ENCODE results near the gene RALGAPA2. TPM values are rescaled to one million over a fixed set of nuclear protein-coding genes. Genes with fewer than 3 reads are reported as not detected.

The RALGAPA2 gene
- total RNA-seq, 2 experiments from 2014 or later = 15.9 to 16.6 TPM

- intact Hi-C loops (cut with micrococcal nuclease) = no loop called here
- peaks cover 29% of the 10 kb centered on the region for H3K36me3 Mint-ChIP-seq
- no peaks in the 10 kb centered on the region for H3K4me1 Mint-ChIP-seq (ENCODE audit: low read depth)
- ChIA-PET POLR2A (no interaction called here), CTCF (no interaction called here)
- H3K27ac Mint-ChIP-seq = no peak overlapping the region
- no peaks in the 10 kb centered on the region for H3K27me3 Mint-ChIP-seq
- DNase-seq = no peak
- no peaks in the 10 kb centered on the region for H3K9me3 Mint-ChIP-seq
- H3K4me3 Mint-ChIP-seq = no peak overlapping the region
Observed at GRCh38 chr20:20635006-20635405, 77.4 kb downstream of the RALGAPA2 start.

GRCh38 chr20:20632644-20633043 lies 79.8 kb downstream of the RALGAPA2 start:
- no peaks in the 10 kb centered on the region for H3K27me3 Mint-ChIP-seq
- H3K27ac Mint-ChIP-seq = no peak overlapping the region
- H3K4me3 Mint-ChIP-seq = no peak overlapping the region
- DNase-seq = no peak
- H3K4me1 Mint-ChIP-seq (ENCODE audit: low read depth) = no peaks in the 10 kb centered on the region
- POLR2A ChIA-PET = no interaction called here
- H3K9me3 Mint-ChIP-seq = no peaks in the 10 kb centered on the region
- H3K36me3 Mint-ChIP-seq = peaks cover 24% of the 10 kb centered on the region
- intact Hi-C loops (cut with micrococcal nuclease) = no loop called here
- CTCF ChIA-PET = no interaction called here

- ChIA-PET POLR2A (no interaction called here), CTCF (no interaction called here)
- H3K27ac Mint-ChIP-seq = no peak overlapping the region
- H3K4me3 Mint-ChIP-seq = no peak overlapping the region
- no peak for DNase-seq
- intact Hi-C loops (cut with micrococcal nuclease) = no loop called here
- peaks cover 28% of the 10 kb centered on the region for H3K36me3 Mint-ChIP-seq
- no peaks in the 10 kb centered on the region for H3K4me1 Mint-ChIP-seq (ENCODE audit: low read depth)
- H3K27me3 Mint-ChIP-seq = no peaks in the 10 kb centered on the region
- no peaks in the 10 kb centered on the region for H3K9me3 Mint-ChIP-seq
Observed at GRCh38 chr20:20630551-20630950, 81.9 kb downstream of the RALGAPA2 start.

DNA sequence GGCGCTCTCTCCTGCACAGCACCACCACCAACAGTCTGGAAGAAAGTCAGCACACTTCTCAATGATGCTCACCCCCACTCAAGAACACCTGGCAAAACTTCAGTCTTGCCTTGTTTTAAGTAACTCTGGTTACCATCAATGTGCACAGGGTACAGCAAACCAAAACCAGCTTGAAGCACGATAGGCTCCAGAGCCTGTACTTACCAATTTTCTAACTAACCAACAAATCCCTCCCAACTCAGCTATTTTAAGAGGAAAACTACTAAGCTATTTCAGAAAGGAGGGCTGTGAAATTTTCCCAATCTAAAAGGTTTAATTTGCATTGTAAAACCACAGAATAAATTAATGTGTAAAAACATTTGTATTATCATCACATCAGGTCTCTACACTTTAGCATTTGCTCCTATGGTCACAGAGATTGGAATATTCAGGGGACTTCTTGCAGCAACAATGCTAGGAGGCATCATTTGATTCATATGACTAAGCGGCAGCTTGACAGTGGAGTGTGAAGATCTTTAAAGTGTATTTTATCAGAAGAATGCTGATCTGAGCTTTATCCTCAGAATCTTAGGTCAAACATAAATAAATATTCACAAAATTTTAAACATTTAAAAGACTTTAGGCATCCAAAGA lies 82.8 kb downstream of the RALGAPA2 start:
- CTCF ChIA-PET = interaction anchor here (1.2 kb wide), 1 partner anchor 195 kb away, joined by 3 read pairs; no protein-coding TSS in a partner anchor
- intact Hi-C loops (cut with micrococcal nuclease) = no loop called here

DNA sequence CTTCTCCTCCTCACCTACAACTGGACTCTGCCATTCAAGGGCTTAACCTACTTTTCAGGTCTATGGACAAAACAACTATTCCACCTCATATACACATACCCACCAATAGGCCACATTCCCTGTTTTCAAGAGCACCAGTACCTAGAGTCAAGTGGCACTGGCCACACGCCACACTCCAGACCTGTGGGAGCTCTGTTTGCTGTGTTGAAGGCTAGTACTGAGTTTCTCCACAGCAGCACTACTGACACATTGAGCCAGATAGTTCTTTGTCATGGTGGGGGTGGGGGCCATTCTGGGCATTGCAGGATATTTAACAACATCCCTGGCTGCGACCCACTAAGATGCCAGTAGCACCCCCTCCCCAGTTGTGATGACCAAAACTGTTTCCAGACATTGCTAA lies 84.1 kb downstream of the RALGAPA2 start:
- H3K4me1 Mint-ChIP-seq (ENCODE audit: low read depth) = no peaks in the 10 kb centered on the region

More for the DNA sequence above, 82.8 kb downstream of the RALGAPA2 start:
- Mint-ChIP-seq H3K4me1 (ENCODE audit: low read depth) (no peaks in the 10 kb centered on the region), H3K27ac (no peak overlapping the region), H3K4me3 (no peak overlapping the region), H3K36me3 (peaks cover 26% of the 10 kb centered on the region), H3K9me3 (no peaks in the 10 kb centered on the region), H3K27me3 (no peaks in the 10 kb centered on the region)
- POLR2A ChIA-PET = no interaction called here
- DNase-seq = no peak

DNA sequence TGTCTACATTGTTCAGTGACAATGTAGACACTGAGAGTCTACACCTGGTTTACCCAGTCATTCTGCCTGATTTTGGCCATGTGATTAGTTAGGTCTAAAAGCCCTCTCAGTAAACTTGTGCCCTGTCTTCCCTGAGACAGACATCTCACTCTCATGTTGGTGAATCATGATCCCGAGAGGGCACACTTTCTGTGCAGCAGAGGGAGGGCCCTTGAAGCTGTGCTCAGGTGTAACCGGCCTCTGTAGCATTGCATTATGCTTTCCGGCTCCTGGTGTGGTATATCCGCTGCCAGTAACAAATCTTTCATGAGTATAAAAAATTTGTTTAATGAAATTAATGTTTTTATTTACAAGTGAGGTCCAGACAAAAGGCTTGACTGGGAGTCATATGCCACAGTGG lies 85.0 kb downstream of the RALGAPA2 start:
- DNase-seq = no peak
- POLR2A ChIA-PET = no interaction called here
- Mint-ChIP-seq H3K4me1 (ENCODE audit: low read depth) (no peaks in the 10 kb centered on the region), H3K9me3 (no peaks in the 10 kb centered on the region), H3K4me3 (no peak overlapping the region), H3K36me3 (peaks cover 19% of the 10 kb centered on the region), H3K27ac (no peak overlapping the region), H3K27me3 (no peaks in the 10 kb centered on the region)
- intact Hi-C loops (cut with micrococcal nuclease) = no loop called here
- CTCF ChIA-PET = no interaction called here

More for the DNA sequence above, 84.1 kb downstream of the RALGAPA2 start:
- ChIA-PET CTCF (no interaction called here), POLR2A (no interaction called here)
- DNase-seq = no peak
- H3K27ac Mint-ChIP-seq = no peak overlapping the region
- H3K27me3 Mint-ChIP-seq = no peaks in the 10 kb centered on the region
- H3K36me3 Mint-ChIP-seq = peaks cover 21% of the 10 kb centered on the region
- intact Hi-C loops (cut with micrococcal nuclease) = no loop called here
- no peaks in the 10 kb centered on the region for H3K9me3 Mint-ChIP-seq
- H3K4me3 Mint-ChIP-seq = no peak overlapping the region

- Mint-ChIP-seq H3K27me3 (no peaks in the 10 kb centered on the region), H3K27ac (no peak overlapping the region), H3K4me3 (no peak overlapping the region), H3K9me3 (no peaks in the 10 kb centered on the region), H3K36me3 (peaks cover 17% of the 10 kb centered on the region), H3K4me1 (ENCODE audit: low read depth) (no peaks in the 10 kb centered on the region)
- ChIA-PET POLR2A (no interaction called here), CTCF (no interaction called here)
- intact Hi-C loops (cut with micrococcal nuclease) = no loop called here
- DNase-seq = no peak
Observed at GRCh38 chr20:20624914-20625313, 87.5 kb downstream of the RALGAPA2 start.

DNA sequence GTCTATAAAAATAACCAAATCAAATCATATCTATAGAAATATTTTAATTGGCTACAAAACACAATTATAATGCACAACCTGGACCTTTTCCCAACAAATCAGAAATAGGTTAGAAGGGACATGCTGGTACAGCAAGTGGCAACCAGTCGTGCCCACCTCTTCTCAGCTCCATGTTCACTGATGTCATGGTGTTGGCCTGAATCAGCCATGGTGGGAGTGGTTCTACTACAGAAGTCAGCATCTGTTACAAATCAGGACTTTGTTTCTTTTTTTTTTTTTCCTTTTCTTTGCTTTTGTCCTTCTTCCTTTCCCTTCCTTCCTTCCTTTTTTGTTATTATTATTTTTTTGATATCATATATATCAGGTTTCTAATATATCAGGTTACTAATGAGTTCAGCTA lies 91.2 kb downstream of the RALGAPA2 start:
- intact Hi-C loops (cut with micrococcal nuclease) = no loop called here
- peaks cover 10% of the 10 kb centered on the region for H3K36me3 Mint-ChIP-seq

DNA sequence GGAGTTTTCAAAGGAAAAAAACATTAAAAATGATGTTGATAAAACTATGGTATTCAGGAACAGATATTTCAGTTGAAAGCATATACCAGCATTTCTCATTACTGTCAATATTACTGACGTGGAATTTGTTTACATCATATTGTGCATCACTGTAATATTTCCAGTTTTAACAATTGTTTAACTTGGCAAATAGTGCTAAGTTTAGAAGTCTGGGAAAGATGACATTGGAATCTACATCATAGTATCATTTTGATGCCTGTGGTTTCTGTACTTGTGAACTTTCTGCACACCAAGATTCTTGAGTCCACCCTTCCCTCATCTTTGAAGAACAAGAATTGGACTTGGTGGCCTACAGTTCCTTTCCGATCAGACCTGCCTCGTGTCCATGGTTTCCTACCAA lies 98.1 kb downstream of the RALGAPA2 start:
- Mint-ChIP-seq H3K27ac (no peak overlapping the region), H3K36me3 (peaks cover 11% of the 10 kb centered on the region), H3K27me3 (no peaks in the 10 kb centered on the region), H3K4me1 (ENCODE audit: low read depth) (no peaks in the 10 kb centered on the region), H3K4me3 (no peak overlapping the region), H3K9me3 (no peaks in the 10 kb centered on the region)
- CTCF ChIA-PET = no interaction called here
- POLR2A ChIA-PET = no interaction called here
- DNase-seq = no peak
- intact Hi-C loops (cut with micrococcal nuclease) = no loop called here

More for the DNA sequence above, 91.2 kb downstream of the RALGAPA2 start:
- no peak overlapping the region for H3K4me3 Mint-ChIP-seq
- no peaks in the 10 kb centered on the region for H3K27me3 Mint-ChIP-seq
- H3K9me3 Mint-ChIP-seq = no peaks in the 10 kb centered on the region
- no peak for DNase-seq
- ChIA-PET CTCF (no interaction called here), POLR2A (no interaction called here)
- no peaks in the 10 kb centered on the region for H3K4me1 Mint-ChIP-seq (ENCODE audit: low read depth)
- H3K27ac Mint-ChIP-seq = no peak overlapping the region

DNA sequence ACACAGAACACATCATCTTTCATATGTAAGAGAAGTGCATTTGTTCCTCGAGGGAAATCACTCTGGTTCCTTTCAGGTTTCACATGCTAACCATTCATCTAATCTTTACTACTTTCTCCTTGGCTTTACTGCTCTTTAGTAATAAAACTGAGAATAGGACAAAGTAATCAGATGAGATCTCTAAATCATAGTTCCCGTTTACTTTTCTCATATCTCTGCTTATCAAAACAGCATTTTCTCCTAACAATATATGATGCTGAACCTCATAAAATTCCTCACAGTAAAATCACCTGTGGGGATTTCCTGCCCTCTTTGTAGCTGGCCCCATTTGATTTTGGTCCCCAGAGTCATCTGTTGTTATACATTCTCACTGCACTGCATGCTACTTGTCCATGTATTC lies 100.2 kb downstream of the RALGAPA2 start:
- CTCF ChIA-PET = no interaction called here
- no peaks in the 10 kb centered on the region for H3K4me1 Mint-ChIP-seq (ENCODE audit: low read depth)
- intact Hi-C loops (cut with micrococcal nuclease) = no loop called here
- DNase-seq = no peak
- H3K4me3 Mint-ChIP-seq = no peak overlapping the region
- H3K27ac Mint-ChIP-seq = no peak overlapping the region
- peaks cover 5% of the 10 kb centered on the region for H3K36me3 Mint-ChIP-seq
- no peaks in the 10 kb centered on the region for H3K9me3 Mint-ChIP-seq
- POLR2A ChIA-PET = no interaction called here
- no peaks in the 10 kb centered on the region for H3K27me3 Mint-ChIP-seq

GRCh38 chr20:20611167-20611566 lies 101.3 kb downstream of the RALGAPA2 start:
- no peaks in the 10 kb centered on the region for H3K4me1 Mint-ChIP-seq (ENCODE audit: low read depth)
- no peak for DNase-seq
- ChIA-PET POLR2A (no interaction called here), CTCF (interaction anchor here (0.9 kb wide), 1 partner anchor 16 kb away, joined by 3 read pairs; no protein-coding TSS in a partner anchor)
- peaks cover 5% of the 10 kb centered on the region for H3K36me3 Mint-ChIP-seq
- intact Hi-C loops (cut with micrococcal nuclease) = no loop called here
- no peak overlapping the region for H3K27ac Mint-ChIP-seq
- H3K27me3 Mint-ChIP-seq = no peaks in the 10 kb centered on the region
- no peaks in the 10 kb centered on the region for H3K9me3 Mint-ChIP-seq
- no peak overlapping the region for H3K4me3 Mint-ChIP-seq

DNA sequence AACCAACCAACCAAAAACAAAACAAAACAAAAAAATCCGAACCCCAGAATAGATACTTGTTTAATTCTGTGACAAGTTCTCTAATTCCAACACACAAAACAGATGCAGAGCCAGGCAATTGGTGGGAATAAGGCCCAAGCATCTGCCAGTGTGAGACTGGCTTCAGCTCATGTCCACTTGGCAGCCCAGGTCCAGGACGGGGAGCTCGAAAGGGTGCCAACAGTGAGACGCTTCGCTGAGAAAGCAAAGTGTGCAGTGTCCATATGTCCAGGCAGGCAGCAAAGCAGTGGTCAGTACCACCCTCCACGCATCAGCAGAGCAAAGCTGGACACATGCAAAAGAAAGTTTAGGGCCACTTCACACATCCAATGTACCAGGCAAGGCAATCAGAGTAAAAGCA lies 102.9 kb downstream of the RALGAPA2 start:
- no peak for DNase-seq
- Mint-ChIP-seq H3K9me3 (no peaks in the 10 kb centered on the region), H3K4me1 (ENCODE audit: low read depth) (no peaks in the 10 kb centered on the region), H3K4me3 (no peak overlapping the region), H3K36me3 (peaks cover 6% of the 10 kb centered on the region), H3K27ac (no peak overlapping the region), H3K27me3 (no peaks in the 10 kb centered on the region)
- ChIA-PET CTCF (interaction anchor here (1.6 kb wide), 1 partner anchor 15 kb away, joined by 5 read pairs; no protein-coding TSS in a partner anchor), POLR2A (no interaction called here)
- intact Hi-C loops (cut with micrococcal nuclease) = no loop called here

DNA sequence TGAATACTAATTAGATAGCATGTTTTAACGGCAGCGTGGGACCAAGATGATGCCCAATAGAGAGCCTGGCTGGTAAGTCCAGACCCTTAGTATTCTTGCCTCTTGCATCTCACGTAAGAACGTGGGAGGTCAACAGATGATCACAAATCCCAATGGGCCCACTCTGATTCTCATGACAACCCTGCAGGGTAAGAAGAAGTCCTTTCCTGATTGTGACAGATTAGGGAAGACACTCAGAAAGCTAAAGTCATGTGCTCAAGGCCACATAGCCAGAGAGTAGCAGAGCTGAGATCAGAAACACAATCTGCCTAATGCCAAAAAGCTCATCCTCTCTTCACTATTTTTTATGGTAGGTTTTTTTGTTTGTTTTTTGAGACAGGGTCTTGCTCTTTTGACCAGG lies 103.8 kb downstream of the RALGAPA2 start:
- no peaks in the 10 kb centered on the region for H3K4me1 Mint-ChIP-seq (ENCODE audit: low read depth)
- no peaks in the 10 kb centered on the region for H3K27me3 Mint-ChIP-seq
- H3K4me3 Mint-ChIP-seq = no peak overlapping the region
- intact Hi-C loops (cut with micrococcal nuclease) = no loop called here
- POLR2A ChIA-PET = no interaction called here
- peaks cover 6% of the 10 kb centered on the region for H3K36me3 Mint-ChIP-seq
- CTCF ChIA-PET = interaction anchor here (0.6 to 1.6 kb wide), 2 partner anchors 14 to 365 kb away, joined by 3 to 5 read pairs; no protein-coding TSS in a partner anchor
- H3K9me3 Mint-ChIP-seq = no peaks in the 10 kb centered on the region
- no peak overlapping the region for H3K27ac Mint-ChIP-seq
- no peak for DNase-seq
